ENCODE measurements around the gene TMC1. TPM values are rescaled to one million over a fixed set of nuclear protein-coding genes. Genes with fewer than 3 reads are reported as not detected.
A peak's percentile ranks its signal among the peaks of the same experiment; 100 is the strongest.
"Not testable (repeated sequence)": the region's sequence is repeated elsewhere in the genome, so short reads cannot be mapped to it uniquely, and the experiment has no call there.

Gene TMC1
- polyA plus RNA-seq, 2 of the 4 experiments (the other 2 are of a cell fraction) = 0.12 to 0.17 TPM

DNA sequence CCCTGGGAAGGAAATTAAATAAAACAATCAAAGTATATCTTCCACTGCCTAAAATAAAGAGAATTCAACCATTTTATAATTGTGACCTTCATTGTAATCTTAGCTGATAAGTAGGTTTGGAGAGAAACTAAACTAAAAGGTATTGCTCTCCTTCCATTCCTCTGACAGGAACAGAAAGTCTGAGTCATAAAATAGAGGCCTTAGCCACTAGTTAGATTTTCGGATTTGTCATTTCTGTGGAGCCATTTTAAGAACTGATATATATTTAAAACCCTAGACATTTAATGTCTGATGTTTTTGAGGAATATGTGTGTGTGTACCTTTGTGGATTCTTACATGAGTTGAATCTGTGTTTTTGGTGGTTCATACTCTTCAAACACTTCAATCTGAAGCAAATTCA, 11.8 kb upstream of the TMC1 start:
- H3K9me3 ChIP-seq = no peaks in the 10 kb centered on the region
- H3K27ac ChIP-seq = peak overlapping the region in 1 of 2 experiments; percentile 3; a peak in 1 of 6 replicates
- ChIA-PET CTCF (interaction anchor here (1.1 to 1.3 kb wide), 2 partner anchors 16 to 83 kb away, joined by 4 read pairs; no protein-coding TSS in a partner anchor), POLR2A (interaction anchor here (1.2 to 1.5 kb wide), 2 partner anchors 32 to 144 kb away, joined by 4 to 13 read pairs; partner anchors contain the start of gene ZFAND5)
- FAIRE-seq (no peak), ATAC-seq (no peak), DNase-seq (ENCODE audit: low read depth in 1 of 2, low spot score in 1 of 2) (no peak)
- peak overlapping the region; percentile 25; the same call in 1 of the 3 replicates for H3K4me2 ChIP-seq
- H3K4me1 ChIP-seq = peaks cover 19% of the 10 kb centered on the region
- 30% methylated on average over 1 of the region's 1 CpG for WGBS (ENCODE audit: missing lambda C conversion rate)
- TF ChIP-seq, protein P1, sequence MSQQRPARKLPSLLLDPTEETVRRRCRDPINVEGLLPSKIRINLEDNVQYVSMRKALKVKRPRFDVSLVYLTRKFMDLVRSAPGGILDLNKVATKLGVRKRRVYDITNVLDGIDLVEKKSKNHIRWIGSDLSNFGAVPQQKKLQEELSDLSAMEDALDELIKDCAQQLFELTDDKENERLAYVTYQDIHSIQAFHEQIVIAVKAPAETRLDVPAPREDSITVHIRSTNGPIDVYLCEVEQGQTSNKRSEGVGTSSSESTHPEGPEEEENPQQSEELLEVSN (IDR thresholded peaks at IDR 0.05; ENCODE audit: borderline replicate concordance, low read depth) = no peak
- TF ChIP-seq RNF2 (IDR thresholded peaks at IDR 0.05; ENCODE audit: borderline replicate concordance, low read depth) = no peak
- no peak for TF ChIP-seq EHF (CRISPR knock-in tag; IDR thresholded peaks at IDR 0.05)
- TF ChIP-seq TP53 (CRISPR knock-in tag; IDR thresholded peaks at IDR 0.05) = no peak
- no peak for TF ChIP-seq CHD4 (IDR thresholded peaks at IDR 0.05; ENCODE audit: borderline replicate concordance)
- no peak for TF ChIP-seq SMC3 (IDR thresholded peaks at IDR 0.05)
- no peak for TF ChIP-seq KDM1A (IDR thresholded peaks at IDR 0.05; ENCODE audit: low read depth)
- TF ChIP-seq BHLHE40 (IDR thresholded peaks at IDR 0.05; ENCODE audit: low read depth, low read length) = no peak
- no peak for TF ChIP-seq NFE2L2 (conservative IDR thresholded peaks at IDR 0.05; ENCODE audit: low read length)
- TF ChIP-seq POLR2A (IDR thresholded peaks at IDR 0.05; ENCODE audit: low read length) = no peak
- TF ChIP-seq TFCP2L1 (CRISPR knock-in tag; IDR thresholded peaks at IDR 0.05) = no peak
- no peak for TF ChIP-seq ZC3H11A (IDR thresholded peaks at IDR 0.05)
- TF ChIP-seq, protein P2, sequence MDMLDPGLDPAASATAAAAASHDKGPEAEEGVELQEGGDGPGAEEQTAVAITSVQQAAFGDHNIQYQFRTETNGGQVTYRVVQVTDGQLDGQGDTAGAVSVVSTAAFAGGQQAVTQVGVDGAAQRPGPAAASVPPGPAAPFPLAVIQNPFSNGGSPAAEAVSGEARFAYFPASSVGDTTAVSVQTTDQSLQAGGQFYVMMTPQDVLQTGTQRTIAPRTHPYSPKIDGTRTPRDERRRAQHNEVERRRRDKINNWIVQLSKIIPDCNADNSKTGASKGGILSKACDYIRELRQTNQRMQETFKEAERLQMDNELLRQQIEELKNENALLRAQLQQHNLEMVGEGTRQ (IDR thresholded peaks at IDR 0.05) = no peak
- TF ChIP-seq, protein P3, sequence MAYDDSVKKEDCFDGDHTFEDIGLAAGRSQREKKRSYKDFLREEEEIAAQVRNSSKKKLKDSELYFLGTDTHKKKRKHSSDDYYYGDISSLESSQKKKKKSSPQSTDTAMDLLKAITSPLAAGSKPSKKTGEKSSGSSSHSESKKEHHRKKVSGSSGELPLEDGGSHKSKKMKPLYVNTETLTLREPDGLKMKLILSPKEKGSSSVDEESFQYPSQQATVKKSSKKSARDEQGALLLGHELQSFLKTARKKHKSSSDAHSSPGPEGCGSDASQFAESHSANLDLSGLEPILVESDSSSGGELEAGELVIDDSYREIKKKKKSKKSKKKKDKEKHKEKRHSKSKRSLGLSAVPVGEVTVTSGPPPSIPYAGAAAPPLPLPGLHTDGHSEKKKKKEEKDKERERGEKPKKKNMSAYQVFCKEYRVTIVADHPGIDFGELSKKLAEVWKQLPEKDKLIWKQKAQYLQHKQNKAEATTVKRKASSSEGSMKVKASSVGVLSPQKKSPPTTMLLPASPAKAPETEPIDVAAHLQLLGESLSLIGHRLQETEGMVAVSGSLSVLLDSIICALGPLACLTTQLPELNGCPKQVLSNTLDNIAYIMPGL (CRISPR knock-in tag; IDR thresholded peaks at IDR 0.05; ENCODE audit: borderline replicate concordance) = no peak
- TF ChIP-seq EHMT2 (IDR thresholded peaks at IDR 0.05; ENCODE audit: low read depth) = no peak
- H3K4me3 ChIP-seq = no peak overlapping the region

DNA sequence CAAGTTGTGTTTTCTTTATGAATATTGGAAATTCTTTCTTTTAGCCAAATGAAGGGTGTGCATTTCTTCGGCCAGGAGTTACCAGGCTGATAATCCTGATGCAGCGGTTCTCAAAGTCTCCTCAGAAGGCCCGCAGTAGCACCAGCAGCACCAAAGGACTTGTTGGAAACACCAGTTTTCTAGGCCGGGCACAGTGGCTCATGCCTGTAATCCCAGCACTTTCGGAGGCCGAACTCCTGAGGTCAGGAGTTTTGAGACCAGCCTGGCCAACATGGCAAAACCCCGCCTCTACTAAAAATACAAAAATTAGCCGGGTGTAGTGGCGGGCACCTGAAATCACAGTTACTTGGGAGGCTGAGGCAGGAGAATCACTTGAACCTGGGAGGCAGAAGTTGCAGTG, 397 bp upstream of the TMC1 start:
- Histone ChIP-seq H3K4me1 (peaks cover 17% of the 10 kb centered on the region), H3K27ac (peak overlapping the region in 1 of 2 experiments; percentile 15; a peak in 1 of 6 replicates)
- CTCF ChIA-PET; H3K4me2 ChIP-seq; POLR2A ChIA-PET; H3K9me3 ChIP-seq; FAIRE-seq; ATAC-seq; H3K4me3 ChIP-seq; DNase-seq (ENCODE audit: low read depth in 1 of 2, low spot score in 1 of 2): not testable (repeated sequence)
- 91% methylated on average over 9 of the region's 9 CpGs for WGBS (ENCODE audit: missing lambda C conversion rate)

DNA sequence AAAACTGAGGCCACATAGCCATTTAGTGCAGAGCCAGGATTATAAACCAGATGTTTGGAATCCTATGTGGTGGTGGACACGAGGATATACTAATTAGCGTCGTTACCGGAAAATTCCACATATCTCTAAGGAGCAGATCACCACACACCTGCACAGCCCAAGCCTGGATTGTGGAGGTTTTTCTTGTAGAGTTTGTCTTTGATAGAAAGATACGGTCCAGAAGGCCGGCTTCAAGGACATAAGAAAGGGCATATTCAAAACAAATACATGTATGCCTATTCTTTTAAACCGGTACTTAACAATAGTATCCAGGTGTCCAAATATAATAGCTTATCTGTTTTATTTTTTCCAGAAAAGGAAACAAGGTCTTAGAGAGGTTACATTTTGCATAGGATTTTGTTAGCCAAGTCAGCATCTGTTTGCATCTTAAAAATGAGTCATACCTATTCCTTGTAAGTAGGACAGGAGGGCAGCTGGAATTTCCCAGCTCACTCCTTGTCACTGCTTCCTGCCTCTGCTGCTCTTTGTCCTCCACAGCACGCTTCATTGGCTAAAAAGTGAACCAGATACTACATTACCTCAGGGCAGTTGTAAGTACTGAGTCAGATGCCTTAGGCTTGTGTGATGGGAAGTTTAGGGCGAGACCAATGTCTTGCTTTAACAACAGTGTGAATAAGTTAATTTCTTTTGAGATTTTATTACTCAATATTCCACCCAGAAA, 3.6 kb downstream of the TMC1 start:
- H3K4me2 ChIP-seq = peak overlapping the region; percentile 63
- ChIA-PET POLR2A (interaction anchor here (0.7 to 4.8 kb wide), 4 partner anchors 29 to 230 kb away, joined by 3 to 74 read pairs (median 3); partner anchors contain the start of gene ZFAND5), CTCF (interaction anchor here (0.6 to 2.6 kb wide), 4 partner anchors 15 to 297 kb away, joined by 3 to 7 read pairs (median 4); partner anchors contain the start of gene ZFAND5)
- H3K4me1 ChIP-seq = peaks cover 48% of the 10 kb centered on the region
- no peaks in the 10 kb centered on the region for H3K9me3 ChIP-seq
- H3K27ac ChIP-seq = peak overlapping the region; percentile 85
- WGBS (ENCODE audit: missing lambda C conversion rate) = 50% methylated on average over 9 of the region's 9 CpGs
- H3K4me3 ChIP-seq = no peak overlapping the region
- FAIRE-seq = peak; percentile 86
- ATAC-seq = peak; percentile 87 to 91
- peak; percentile 74 to 94 for DNase-seq (ENCODE audit: low read depth in 1 of 2, low spot score in 1 of 2)
- TF ChIP-seq HOXB13 (CRISPR knock-in tag; IDR thresholded peaks at IDR 0.05; ENCODE audit: low read depth) (no peak), FOSB (CRISPR knock-in tag; IDR thresholded peaks at IDR 0.05) (no peak), EHMT2 (IDR thresholded peaks at IDR 0.05; ENCODE audit: low read depth) (no peak), HOXB5 (CRISPR knock-in tag; IDR thresholded peaks at IDR 0.05) (peak; percentile 16; the same call in 1 of the 2 replicates), TFCP2L1 (CRISPR knock-in tag; IDR thresholded peaks at IDR 0.05) (no peak), MYC (IDR thresholded peaks at IDR 0.05; ENCODE audit: borderline replicate concordance, low read length) (peak; percentile 28; the same call in 1 of the 2 replicates), JUNB (IDR thresholded peaks at IDR 0.05) (peak; percentile 63), GATA3 (IDR thresholded peaks at IDR 0.05; ENCODE audit: borderline replicate concordance) (peak; percentile 63), ZC3H11A (IDR thresholded peaks at IDR 0.05) (no peak), CBX8 (IDR thresholded peaks at IDR 0.05) (no peak), FOSL2 (IDR thresholded peaks at IDR 0.05) (peak; percentile 64; the same call in 1 of the 2 replicates), FOSL2 (CRISPR knock-in tag; IDR thresholded peaks at IDR 0.05) (peak; percentile 93), FOXS1 (CRISPR knock-in tag; IDR thresholded peaks at IDR 0.05) (no peak), BHLHE40 (IDR thresholded peaks at IDR 0.05; ENCODE audit: low read depth, low read length) (peak; percentile 22; the same call in 1 of the 2 replicates), NR3C1 (IDR thresholded peaks at IDR 0.05) (no peak), MAFK (IDR thresholded peaks at IDR 0.05; ENCODE audit: partially characterized antibody) (peak; percentile 94), RAD21 (conservative IDR thresholded peaks at IDR 0.05 in 1 of 2, IDR thresholded peaks at IDR 0.05 in 1 of 2) (peak; percentile 8 to 40; a peak in 1 of 5 replicates), RCOR1 (IDR thresholded peaks at IDR 0.05; ENCODE audit: low read depth, low read length) (no peak), CHD4 (IDR thresholded peaks at IDR 0.05; ENCODE audit: borderline replicate concordance) (no peak), POLR2A (IDR thresholded peaks at IDR 0.05; ENCODE audit: low read length) (no peak)
- TF ChIP-seq, protein P4, sequence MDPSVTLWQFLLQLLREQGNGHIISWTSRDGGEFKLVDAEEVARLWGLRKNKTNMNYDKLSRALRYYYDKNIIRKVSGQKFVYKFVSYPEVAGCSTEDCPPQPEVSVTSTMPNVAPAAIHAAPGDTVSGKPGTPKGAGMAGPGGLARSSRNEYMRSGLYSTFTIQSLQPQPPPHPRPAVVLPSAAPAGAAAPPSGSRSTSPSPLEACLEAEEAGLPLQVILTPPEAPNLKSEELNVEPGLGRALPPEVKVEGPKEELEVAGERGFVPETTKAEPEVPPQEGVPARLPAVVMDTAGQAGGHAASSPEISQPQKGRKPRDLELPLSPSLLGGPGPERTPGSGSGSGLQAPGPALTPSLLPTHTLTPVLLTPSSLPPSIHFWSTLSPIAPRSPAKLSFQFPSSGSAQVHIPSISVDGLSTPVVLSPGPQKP (IDR thresholded peaks at IDR 0.05; ENCODE audit: low read depth, low read length) = no peak

All from A549 (cell line).